GM12801 (cell line): ENCODE measurements around the gene PLXDC2.

Experiments
- TF ChIP-seq, protein P1 (sequence below): IDR thresholded peaks from one replicate; pipeline ENCODE4 v1.5.1; 2011; ENCODE audit warnings: control low read depth; ENCODE audit not compliant: insufficient read length; ENCODE audit errors: extremely low read depth

The PLXDC2 gene

DNA sequence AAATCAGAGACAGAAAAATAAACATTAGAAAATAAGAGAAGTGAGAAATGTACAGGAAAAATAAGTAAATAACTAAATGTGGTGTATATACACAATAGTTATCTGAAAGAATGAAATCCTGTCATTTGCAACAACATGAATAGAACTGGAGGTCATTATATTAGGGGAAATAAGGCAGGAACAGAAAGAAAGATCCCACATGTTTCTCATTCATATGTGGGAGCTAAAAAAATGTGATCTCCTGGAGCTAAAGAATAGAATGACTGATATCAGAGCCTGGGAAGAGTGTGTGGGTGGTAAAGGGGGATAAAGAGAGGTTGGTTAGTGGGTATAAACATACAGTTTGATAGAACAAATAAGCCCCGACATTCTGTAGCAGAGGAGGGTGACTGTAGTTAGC is 27.3 kb downstream of the PLXDC2 start:
- TF ChIP-seq, protein P1, sequence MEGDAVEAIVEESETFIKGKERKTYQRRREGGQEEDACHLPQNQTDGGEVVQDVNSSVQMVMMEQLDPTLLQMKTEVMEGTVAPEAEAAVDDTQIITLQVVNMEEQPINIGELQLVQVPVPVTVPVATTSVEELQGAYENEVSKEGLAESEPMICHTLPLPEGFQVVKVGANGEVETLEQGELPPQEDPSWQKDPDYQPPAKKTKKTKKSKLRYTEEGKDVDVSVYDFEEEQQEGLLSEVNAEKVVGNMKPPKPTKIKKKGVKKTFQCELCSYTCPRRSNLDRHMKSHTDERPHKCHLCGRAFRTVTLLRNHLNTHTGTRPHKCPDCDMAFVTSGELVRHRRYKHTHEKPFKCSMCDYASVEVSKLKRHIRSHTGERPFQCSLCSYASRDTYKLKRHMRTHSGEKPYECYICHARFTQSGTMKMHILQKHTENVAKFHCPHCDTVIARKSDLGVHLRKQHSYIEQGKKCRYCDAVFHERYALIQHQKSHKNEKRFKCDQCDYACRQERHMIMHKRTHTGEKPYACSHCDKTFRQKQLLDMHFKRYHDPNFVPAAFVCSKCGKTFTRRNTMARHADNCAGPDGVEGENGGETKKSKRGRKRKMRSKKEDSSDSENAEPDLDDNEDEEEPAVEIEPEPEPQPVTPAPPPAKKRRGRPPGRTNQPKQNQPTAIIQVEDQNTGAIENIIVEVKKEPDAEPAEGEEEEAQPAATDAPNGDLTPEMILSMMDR = no peak

DNA sequence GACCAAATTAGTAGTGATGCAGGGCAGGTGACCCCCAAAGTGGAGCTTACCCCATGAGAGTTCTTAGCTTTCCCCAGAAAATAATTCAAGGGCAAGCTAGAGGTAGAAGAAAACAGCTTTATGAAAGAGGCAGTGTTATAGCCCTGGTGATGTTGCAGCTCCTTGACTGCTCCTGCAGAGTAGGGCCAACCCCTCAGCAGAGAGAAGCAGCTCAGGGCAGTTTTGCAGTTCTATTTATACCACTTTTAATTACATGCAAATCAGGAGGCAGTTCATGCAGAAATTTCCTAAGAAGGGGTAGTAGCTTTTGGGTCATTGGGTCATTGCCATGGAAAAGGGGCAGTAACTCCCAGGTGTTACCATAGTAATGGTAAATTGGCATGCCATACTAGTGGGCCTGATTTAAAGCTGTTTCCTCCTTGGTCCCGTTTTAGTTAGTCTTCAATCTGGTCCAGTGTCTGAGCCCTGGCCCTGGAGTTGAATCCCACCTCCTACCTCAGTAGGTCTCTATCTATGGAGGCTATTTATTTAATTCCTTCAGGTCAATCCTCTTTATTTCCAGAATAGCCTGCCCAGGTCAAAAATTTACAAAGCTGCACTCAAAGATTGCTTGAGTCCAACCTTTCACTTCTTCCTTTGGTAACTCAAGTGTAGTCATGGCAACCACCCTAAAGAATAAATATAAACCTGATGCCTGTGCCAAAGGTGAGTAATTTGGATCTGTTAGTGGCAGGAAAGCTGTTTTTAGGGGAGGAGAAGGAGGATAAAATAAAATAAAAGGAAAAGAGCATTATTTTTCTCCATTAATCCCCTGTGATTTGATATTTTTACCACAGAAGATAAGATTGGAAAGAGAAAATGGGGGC is 29.5 kb downstream of the PLXDC2 start:
- TF ChIP-seq, protein P1 = no peak

DNA sequence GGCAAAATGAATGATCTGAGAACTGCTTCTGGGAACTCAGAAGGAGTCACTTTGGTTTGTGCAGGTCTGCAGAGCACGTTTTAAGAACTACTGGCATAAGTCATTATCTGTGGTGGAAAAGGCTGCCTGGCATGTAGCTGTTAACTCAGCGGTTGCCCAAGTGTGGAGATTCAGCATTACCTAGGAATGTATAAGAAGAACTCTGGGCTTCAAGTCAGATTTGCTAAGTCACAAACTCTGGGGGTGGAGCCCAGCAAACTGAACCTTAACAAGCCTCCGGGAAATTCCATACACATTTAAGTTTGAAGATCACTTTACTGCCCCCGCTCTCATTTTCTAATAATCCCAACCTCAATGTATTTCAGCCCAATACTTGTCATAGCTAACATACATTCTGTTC is 31.1 kb downstream of the PLXDC2 start:
- TF ChIP-seq, protein P1 = no peak

DNA sequence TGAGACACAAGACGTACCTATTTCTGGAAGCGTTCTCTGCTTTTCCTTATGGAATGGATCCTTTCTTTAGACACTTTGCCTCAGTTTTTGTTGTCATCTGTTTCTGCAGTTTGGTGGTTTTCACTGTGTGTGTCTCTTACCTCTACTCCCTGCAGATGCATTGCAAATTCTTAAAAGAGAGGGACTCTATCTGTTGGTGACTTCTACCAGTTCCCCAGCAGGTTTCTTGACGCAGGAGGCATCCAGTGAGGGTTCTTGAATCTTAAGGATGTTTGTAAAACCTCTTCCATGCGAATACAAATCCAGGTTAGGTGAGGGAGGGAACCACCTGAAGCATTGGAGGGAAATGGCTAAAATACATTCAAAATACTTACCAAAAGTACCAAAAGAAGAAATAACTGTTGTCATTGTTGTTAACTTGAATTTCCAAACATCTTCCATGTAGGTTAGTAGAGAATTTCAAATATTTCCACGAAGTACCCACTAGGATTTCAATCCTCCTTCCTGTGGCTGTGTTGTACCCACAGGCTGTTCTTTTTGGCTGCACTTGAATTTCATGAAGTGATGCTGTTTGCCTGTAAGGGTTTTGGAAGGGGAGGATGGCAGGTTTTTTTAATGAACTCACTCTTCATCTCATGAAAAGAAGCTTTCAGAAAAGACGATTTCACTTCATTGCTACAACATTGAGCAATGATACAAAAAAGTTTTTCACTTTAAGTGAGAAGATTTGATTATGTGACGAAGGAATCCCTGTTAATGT is 32.2 kb downstream of the PLXDC2 start:
- TF ChIP-seq, protein P1 = no peak

DNA sequence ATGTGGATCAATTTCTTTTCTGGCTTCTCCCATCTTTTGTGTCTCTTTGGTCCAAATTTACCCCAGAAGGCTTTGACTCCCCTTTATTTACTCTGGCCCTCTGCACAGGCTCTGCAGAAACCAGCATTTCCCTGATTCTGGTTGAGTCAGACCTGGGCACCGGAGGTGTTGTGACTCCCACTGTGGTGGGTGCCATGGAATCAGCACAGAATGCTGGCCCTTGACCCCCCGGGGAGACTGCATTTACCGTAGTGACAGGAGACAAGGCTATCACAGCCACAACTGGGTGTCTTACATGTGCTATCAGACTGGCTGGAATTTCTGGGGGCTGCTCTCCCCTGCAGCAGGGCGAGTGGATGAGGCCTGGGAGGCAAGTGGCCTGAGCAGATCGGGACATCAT is 37.6 kb downstream of the PLXDC2 start:
- TF ChIP-seq, protein P1 = no peak

DNA sequence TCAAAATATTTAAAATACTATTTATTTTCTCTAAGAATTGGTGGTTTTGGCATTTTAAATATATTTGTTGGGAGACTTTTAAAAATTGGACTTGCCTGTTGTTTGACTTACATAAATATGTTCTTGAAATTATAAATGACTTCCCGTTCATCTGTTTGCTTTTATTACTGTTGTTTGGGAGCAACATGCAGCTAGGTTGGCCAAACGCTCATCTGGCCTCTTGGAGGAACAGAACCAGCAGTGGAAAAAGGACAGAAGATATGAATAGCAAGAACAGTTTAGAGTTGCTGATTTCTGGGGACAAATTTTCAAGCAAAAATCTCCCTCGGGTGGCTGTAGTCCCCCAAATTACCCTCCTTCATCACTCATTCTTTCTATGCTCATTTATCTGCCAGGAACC is 41.6 kb downstream of the PLXDC2 start:
- TF ChIP-seq, protein P1 = no peak

DNA sequence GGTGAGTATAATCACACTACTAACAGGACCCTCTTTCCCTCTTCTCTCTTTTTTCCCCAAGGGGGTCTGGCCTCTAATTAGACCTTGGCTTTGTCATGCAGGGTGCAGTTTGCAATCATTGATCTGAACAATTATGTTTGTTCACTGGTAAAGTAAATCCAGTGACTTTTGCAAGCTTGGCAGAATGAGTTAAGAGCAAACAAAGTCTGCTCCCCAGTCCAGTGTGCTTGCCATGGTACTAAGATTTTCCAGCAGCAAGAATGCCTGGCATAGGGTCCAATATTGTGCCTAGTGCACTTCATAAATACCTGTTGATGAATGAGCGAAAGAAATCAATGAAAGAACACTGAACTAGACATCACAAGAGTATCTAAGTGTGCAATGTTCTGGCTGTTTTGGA is 43.9 kb downstream of the PLXDC2 start:
- TF ChIP-seq, protein P1 = no peak
